ENCODE results near the gene OCIAD1. TPM values are rescaled to one million over a fixed set of nuclear protein-coding genes. Genes with fewer than 3 reads are reported as not detected.
"Not testable (repeated sequence)": the region's sequence is repeated elsewhere in the genome, so short reads cannot be mapped to it uniquely, and the experiment has no call there.

OCIAD1 gene
- total RNA-seq, 1 experiment from 2014 or later: 133 TPM

DNA sequence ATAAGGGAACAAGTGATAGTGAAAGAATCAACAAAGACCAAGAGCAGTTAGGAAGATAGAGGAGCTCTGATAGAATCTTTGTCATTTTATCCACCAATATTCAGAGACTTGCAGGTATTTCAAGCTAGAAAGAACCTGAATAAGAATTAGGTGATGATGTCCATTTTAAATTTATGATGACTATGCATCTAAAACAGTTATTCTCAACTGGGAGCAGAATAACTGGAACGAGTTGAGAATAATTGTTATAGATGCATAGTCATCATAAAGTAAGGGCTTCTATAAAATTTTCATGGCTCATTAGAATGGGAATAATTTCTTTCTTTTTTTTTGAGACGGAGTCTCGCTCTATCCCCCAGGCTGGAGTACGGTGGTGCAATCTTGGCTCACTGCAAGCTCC is 5.8 kb downstream of the OCIAD1 start:
- H3K27ac Mint-ChIP-seq (ENCODE audit: unreplicated experiment): no peak overlapping the region
- H3K9me3 ChIP-seq: no peaks in the 10 kb centered on the region
- peaks cover 44% of the 10 kb centered on the region for H3K36me3 Mint-ChIP-seq (ENCODE audit: insufficient read depth, unreplicated experiment)
- DNase-seq: no peak
- H3K4me3 Mint-ChIP-seq (ENCODE audit: unreplicated experiment): no peak overlapping the region
- no TSS peak for BruUV-seq (replicated peaks)
- TF ChIP-seq, protein P1, sequence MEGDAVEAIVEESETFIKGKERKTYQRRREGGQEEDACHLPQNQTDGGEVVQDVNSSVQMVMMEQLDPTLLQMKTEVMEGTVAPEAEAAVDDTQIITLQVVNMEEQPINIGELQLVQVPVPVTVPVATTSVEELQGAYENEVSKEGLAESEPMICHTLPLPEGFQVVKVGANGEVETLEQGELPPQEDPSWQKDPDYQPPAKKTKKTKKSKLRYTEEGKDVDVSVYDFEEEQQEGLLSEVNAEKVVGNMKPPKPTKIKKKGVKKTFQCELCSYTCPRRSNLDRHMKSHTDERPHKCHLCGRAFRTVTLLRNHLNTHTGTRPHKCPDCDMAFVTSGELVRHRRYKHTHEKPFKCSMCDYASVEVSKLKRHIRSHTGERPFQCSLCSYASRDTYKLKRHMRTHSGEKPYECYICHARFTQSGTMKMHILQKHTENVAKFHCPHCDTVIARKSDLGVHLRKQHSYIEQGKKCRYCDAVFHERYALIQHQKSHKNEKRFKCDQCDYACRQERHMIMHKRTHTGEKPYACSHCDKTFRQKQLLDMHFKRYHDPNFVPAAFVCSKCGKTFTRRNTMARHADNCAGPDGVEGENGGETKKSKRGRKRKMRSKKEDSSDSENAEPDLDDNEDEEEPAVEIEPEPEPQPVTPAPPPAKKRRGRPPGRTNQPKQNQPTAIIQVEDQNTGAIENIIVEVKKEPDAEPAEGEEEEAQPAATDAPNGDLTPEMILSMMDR (IDR thresholded peaks at IDR 0.05; ENCODE audit: insufficient read depth in 1 of 2, low read depth in 1 of 2, low read length in 1 of 2, severe bottlenecking in 1 of 2, unreplicated experiment in 1 of 2): no peak
- H3K9me3 Mint-ChIP-seq (ENCODE audit: unreplicated experiment): no peaks in the 10 kb centered on the region
- ChIA-PET CTCF (no interaction called here), POLR2A (no interaction called here)
- H3K4me1 ChIP-seq: no peaks in the 10 kb centered on the region
- H3K27me3 ChIP-seq (replicated peaks; ENCODE audit: control insufficient read depth, insufficient read depth, low read length): no peaks in the 10 kb centered on the region
- no peaks in the 10 kb centered on the region for H3K27me3 Mint-ChIP-seq (ENCODE audit: insufficient read depth, unreplicated experiment)
- no peaks in the 10 kb centered on the region for H3K4me1 Mint-ChIP-seq (ENCODE audit: low read depth, unreplicated experiment)
- intact Hi-C loops (cut with micrococcal nuclease; ENCODE audit: unreplicated experiment): loop anchor here (10.0 kb wide), 1 partner anchor 262 kb away; no protein-coding TSS in a partner anchor
- no peak overlapping the region for H3K4me3 ChIP-seq (ENCODE audit: low read depth, low read length)
- no peaks in the 10 kb centered on the region; the same call in 1 of the 2 replicates for H3K36me3 ChIP-seq (ENCODE audit: control insufficient read depth, insufficient read depth, low read length)

DNA sequence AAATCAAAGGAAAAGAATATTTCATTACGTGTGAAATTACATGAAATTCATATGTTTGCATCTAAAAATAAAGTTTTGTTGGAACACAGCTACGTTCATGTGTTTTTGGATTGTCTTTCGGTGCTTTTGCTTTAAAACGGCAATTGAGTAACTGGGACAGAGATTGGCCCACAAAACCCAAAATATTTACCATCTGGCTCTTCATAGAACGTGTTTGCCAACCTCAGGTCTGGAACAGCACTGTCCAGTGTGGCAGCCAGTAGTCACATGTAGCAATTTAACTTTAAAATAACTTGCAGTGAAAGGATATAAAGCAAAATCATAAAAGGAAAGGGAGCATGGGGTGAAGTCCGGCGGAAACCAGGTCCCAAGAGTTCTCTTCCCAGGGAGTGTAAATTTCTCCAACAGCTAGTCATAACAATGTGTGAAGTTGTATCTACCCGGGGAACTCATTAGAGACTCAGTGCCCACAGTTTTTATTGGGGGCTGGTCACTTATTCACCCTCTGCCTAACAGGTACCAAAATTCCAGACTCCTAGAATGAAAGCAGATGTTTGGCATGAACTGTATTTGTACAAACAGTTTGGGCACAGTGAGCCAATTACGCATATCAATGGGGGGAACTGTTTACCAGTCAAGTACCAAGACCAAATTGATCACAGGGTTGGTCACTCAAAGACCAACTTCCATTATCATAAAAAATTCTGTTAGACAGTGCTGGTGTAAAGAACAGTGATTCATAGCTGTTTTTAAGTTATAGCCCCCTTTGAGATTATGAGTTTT is 10.3 kb downstream of the OCIAD1 start:
- intact Hi-C loops (cut with micrococcal nuclease; ENCODE audit: unreplicated experiment): no loop called here
- H3K27me3 Mint-ChIP-seq (ENCODE audit: insufficient read depth, unreplicated experiment): no peaks in the 10 kb centered on the region
- H3K36me3 Mint-ChIP-seq (ENCODE audit: insufficient read depth, unreplicated experiment): peaks cover 46% of the 10 kb centered on the region
- Histone ChIP-seq H3K27me3 (replicated peaks; ENCODE audit: control insufficient read depth, insufficient read depth, low read length) (no peaks in the 10 kb centered on the region), H3K4me1 (no peaks in the 10 kb centered on the region), H3K4me3 (ENCODE audit: low read depth, low read length) (no peak overlapping the region), H3K9me3 (no peaks in the 10 kb centered on the region), H3K36me3 (ENCODE audit: control insufficient read depth, insufficient read depth, low read length) (no peaks in the 10 kb centered on the region; the same call in 1 of the 2 replicates)
- POLR2A ChIA-PET: no interaction called here
- CTCF ChIA-PET: no interaction called here
- H3K4me1 Mint-ChIP-seq (ENCODE audit: low read depth, unreplicated experiment): no peaks in the 10 kb centered on the region
- no TSS peak for BruUV-seq (replicated peaks)
- H3K27ac Mint-ChIP-seq (ENCODE audit: unreplicated experiment): no peak overlapping the region
- no peak overlapping the region for H3K4me3 Mint-ChIP-seq (ENCODE audit: unreplicated experiment)
- TF ChIP-seq, protein P1 (IDR thresholded peaks at IDR 0.05; ENCODE audit: insufficient read depth in 1 of 2, low read depth in 1 of 2, low read length in 1 of 2, severe bottlenecking in 1 of 2, unreplicated experiment in 1 of 2): no peak
- H3K9me3 Mint-ChIP-seq (ENCODE audit: unreplicated experiment): no peaks in the 10 kb centered on the region
- DNase-seq: no peak

DNA sequence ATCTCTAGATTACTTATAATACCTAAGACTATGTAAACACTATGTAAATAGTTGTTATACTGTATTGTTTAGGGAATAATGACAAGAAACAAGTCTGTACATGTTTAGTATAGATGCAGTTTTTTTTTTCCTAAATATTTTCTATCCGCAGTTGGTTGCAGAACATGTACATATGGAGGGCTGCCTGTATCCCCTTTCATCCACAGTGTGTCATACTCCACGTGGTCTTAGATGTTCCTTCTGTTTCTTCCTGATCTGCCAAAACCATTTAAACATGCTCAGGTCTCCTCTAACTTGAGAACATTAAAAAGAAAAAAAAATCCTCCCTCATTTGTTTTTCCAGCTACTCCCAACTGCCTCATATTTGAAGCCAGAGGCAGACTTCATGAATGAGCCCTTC is 14.0 kb downstream of the OCIAD1 start:
- intact Hi-C loops (cut with micrococcal nuclease; ENCODE audit: unreplicated experiment): no loop called here
- no peaks in the 10 kb centered on the region for H3K27me3 ChIP-seq (replicated peaks; ENCODE audit: control insufficient read depth, insufficient read depth, low read length)
- BruUV-seq (replicated peaks): no TSS peak
- Mint-ChIP-seq H3K36me3 (ENCODE audit: insufficient read depth, unreplicated experiment) (peaks cover 45% of the 10 kb centered on the region), H3K27ac (ENCODE audit: unreplicated experiment) (no peak overlapping the region), H3K4me1 (ENCODE audit: low read depth, unreplicated experiment) (no peaks in the 10 kb centered on the region), H3K9me3 (ENCODE audit: unreplicated experiment) (no peaks in the 10 kb centered on the region), H3K4me3 (ENCODE audit: unreplicated experiment) (no peak overlapping the region), H3K27me3 (ENCODE audit: insufficient read depth, unreplicated experiment) (no peaks in the 10 kb centered on the region)
- CTCF ChIA-PET: no interaction called here
- POLR2A ChIA-PET: interaction anchor here (0.6 kb wide), 1 partner anchor 47 kb away, joined by 3 read pairs; no protein-coding TSS in a partner anchor
- H3K9me3 ChIP-seq: no peaks in the 10 kb centered on the region
- TF ChIP-seq, protein P1 (IDR thresholded peaks at IDR 0.05; ENCODE audit: insufficient read depth in 1 of 2, low read depth in 1 of 2, low read length in 1 of 2, severe bottlenecking in 1 of 2, unreplicated experiment in 1 of 2): no peak
- no peak for DNase-seq
- no peak overlapping the region for H3K4me3 ChIP-seq (ENCODE audit: low read depth, low read length)
- H3K36me3 ChIP-seq (ENCODE audit: control insufficient read depth, insufficient read depth, low read length): no peaks in the 10 kb centered on the region; the same call in 1 of the 2 replicates
- H3K4me1 ChIP-seq: no peaks in the 10 kb centered on the region

DNA sequence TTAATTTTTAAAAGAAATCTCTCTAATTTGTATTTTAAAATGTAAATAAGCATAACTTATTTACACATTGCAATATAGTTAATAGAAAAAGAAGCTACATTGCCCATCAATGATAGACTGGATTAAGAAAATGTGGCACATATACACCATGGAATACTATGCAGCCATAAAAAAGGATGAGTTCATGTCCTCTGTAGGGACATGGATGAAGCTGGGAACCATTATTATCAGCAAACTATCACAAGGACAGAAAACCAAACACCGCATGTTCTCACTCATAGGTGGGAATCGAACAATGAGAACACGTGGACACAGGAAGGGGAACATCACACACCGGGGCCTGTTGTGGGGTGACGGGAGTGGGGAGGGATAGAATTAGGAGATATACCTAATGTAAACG is 17.9 kb downstream of the OCIAD1 start:
- H3K27ac Mint-ChIP-seq (ENCODE audit: unreplicated experiment); H3K9me3 Mint-ChIP-seq (ENCODE audit: unreplicated experiment); BruUV-seq (replicated peaks); H3K4me1 ChIP-seq; H3K9me3 ChIP-seq; H3K4me1 Mint-ChIP-seq (ENCODE audit: low read depth, unreplicated experiment); H3K27me3 Mint-ChIP-seq (ENCODE audit: insufficient read depth, unreplicated experiment); H3K4me3 Mint-ChIP-seq (ENCODE audit: unreplicated experiment); intact Hi-C loops (cut with micrococcal nuclease; ENCODE audit: unreplicated experiment); CTCF ChIA-PET; POLR2A ChIA-PET; H3K4me3 ChIP-seq (ENCODE audit: low read depth, low read length); DNase-seq; H3K36me3 ChIP-seq (ENCODE audit: control insufficient read depth, insufficient read depth, low read length); H3K27me3 ChIP-seq (replicated peaks; ENCODE audit: control insufficient read depth, insufficient read depth, low read length): not testable (repeated sequence)
- peaks cover 59% of the 10 kb centered on the region for H3K36me3 Mint-ChIP-seq (ENCODE audit: insufficient read depth, unreplicated experiment)
